Measurements from ENCODE around the gene NDUFA13.

The NDUFA13 gene

GRCh38 chr19:19538785-19539166 lies 22.8 kb downstream of the NDUFA13 start:
- no peak for TF ChIP-seq CTCF (IDR thresholded peaks at IDR 0.05; ENCODE audit: low read depth, low read length)
- no peak overlapping the region for H3K4me3 ChIP-seq (ENCODE audit: low read depth, low read length)

- TF ChIP-seq CTCF (IDR thresholded peaks at IDR 0.05; ENCODE audit: low read depth, low read length), result no peak
- H3K4me3 ChIP-seq (ENCODE audit: low read depth, low read length), result no peak overlapping the region
Observed at GRCh38 chr19:19539698-19540063, 23.7 kb downstream of the NDUFA13 start.

- no peak overlapping the region for H3K4me3 ChIP-seq (ENCODE audit: low read depth, low read length)
- TF ChIP-seq CTCF (IDR thresholded peaks at IDR 0.05; ENCODE audit: low read depth, low read length), result no peak
Observed at GRCh38 chr19:19540064-19540714, 24.2 kb downstream of the NDUFA13 start.

GRCh38 chr19:19540715-19541515 lies 24.9 kb downstream of the NDUFA13 start:
- no peak overlapping the region for H3K4me3 ChIP-seq (ENCODE audit: low read depth, low read length)
- no peak for TF ChIP-seq CTCF (IDR thresholded peaks at IDR 0.05; ENCODE audit: low read depth, low read length)

- no peak for TF ChIP-seq CTCF (IDR thresholded peaks at IDR 0.05; ENCODE audit: low read depth, low read length)
Observed at GRCh38 chr19:19541616-19542015, 25.6 kb downstream of the NDUFA13 start.

GRCh38 chr19:19542507-19542906 lies 26.5 kb downstream of the NDUFA13 start:
- no peak for TF ChIP-seq CTCF (IDR thresholded peaks at IDR 0.05; ENCODE audit: low read depth, low read length)
- H3K4me3 ChIP-seq (ENCODE audit: low read depth, low read length), result no peak overlapping the region

More at GRCh38 chr19:19541616-19542015, 25.6 kb downstream of the NDUFA13 start:
- H3K4me3 ChIP-seq (ENCODE audit: low read depth, low read length), result no peak overlapping the region

GRCh38 chr19:19543101-19543500 lies 27.1 kb downstream of the NDUFA13 start:
- no peak overlapping the region for H3K4me3 ChIP-seq (ENCODE audit: low read depth, low read length)
- TF ChIP-seq CTCF (IDR thresholded peaks at IDR 0.05; ENCODE audit: low read depth, low read length), result no peak

Data from WI38 (cell line).